SK-N-MC (cell line): ENCODE results near the gene NSMCE4A.
"Not testable (repeated sequence)": the region's sequence is repeated elsewhere in the genome, so short reads cannot be mapped to it uniquely, and the experiment has no call there.

Experiments used
- DNase-seq: peaks from one replicate; pipeline ENCODE4 v3.0.0-alpha.2; 2011; ENCODE audit warnings: low read depth, low spot score
- H3K27ac ChIP-seq: fragments of 200-600 bp; sonication (generic); 2 replicates; pipeline ENCODE4 v1.5.1; 2016; ENCODE audit warnings: mixed run types
- H3K36me3 ChIP-seq: fragments of 200-600 bp; sonication (generic); 2 replicates; pipeline ENCODE4 v1.6.1; 2017; ENCODE audit warnings: antibody characterized with exemption, low read length, mixed read lengths; ENCODE audit not compliant: insufficient read depth
- H3K4me3 ChIP-seq: fragments of 200-600 bp; sonication (generic); 2 replicates; pipeline ENCODE4 v1.5.1; 2016
- H3K9ac ChIP-seq: fragments of 200-600 bp; sonication (generic); 2 replicates; pipeline ENCODE4 v1.8.0; 2017; ENCODE audit warnings: mixed run types, mixed read lengths; ENCODE audit not compliant: insufficient read length
- H3K9me3 ChIP-seq: fragments of 200-600 bp; sonication (generic); 2 replicates; pipeline ENCODE4 v1.6.1; 2017; ENCODE audit warnings: low read depth, mild to moderate bottlenecking, antibody characterized with exemption, low read length, moderate library complexity, mixed read lengths
- EZH2 ChIP-seq: fragments of 200-600 bp; sonication (generic); IDR thresholded peaks from one replicate; pipeline ENCODE4 v1.6.1; 2017; ENCODE audit warnings: antibody characterized with exemption
- FOXP2 ChIP-seq: optimal IDR thresholded peaks from 2 replicates; pipeline ENCODE3; 2011; ENCODE audit warnings: mild to moderate bottlenecking, moderate library complexity; ENCODE audit not compliant: insufficient read depth; ENCODE audit errors: extremely low read length, control extremely low read depth
- POLR2AphosphoS5 ChIP-seq: IDR thresholded peaks from 2 replicates; pipeline ENCODE4 v1.6.1; 2012; ENCODE audit warnings: mild to moderate bottlenecking, low read depth, low read length, borderline replicate concordance

NSMCE4A gene, protein sequence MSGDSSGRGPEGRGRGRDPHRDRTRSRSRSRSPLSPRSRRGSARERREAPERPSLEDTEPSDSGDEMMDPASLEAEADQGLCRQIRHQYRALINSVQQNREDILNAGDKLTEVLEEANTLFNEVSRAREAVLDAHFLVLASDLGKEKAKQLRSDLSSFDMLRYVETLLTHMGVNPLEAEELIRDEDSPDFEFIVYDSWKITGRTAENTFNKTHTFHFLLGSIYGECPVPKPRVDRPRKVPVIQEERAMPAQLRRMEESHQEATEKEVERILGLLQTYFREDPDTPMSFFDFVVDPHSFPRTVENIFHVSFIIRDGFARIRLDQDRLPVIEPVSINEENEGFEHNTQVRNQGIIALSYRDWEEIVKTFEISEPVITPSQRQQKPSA

DNA sequence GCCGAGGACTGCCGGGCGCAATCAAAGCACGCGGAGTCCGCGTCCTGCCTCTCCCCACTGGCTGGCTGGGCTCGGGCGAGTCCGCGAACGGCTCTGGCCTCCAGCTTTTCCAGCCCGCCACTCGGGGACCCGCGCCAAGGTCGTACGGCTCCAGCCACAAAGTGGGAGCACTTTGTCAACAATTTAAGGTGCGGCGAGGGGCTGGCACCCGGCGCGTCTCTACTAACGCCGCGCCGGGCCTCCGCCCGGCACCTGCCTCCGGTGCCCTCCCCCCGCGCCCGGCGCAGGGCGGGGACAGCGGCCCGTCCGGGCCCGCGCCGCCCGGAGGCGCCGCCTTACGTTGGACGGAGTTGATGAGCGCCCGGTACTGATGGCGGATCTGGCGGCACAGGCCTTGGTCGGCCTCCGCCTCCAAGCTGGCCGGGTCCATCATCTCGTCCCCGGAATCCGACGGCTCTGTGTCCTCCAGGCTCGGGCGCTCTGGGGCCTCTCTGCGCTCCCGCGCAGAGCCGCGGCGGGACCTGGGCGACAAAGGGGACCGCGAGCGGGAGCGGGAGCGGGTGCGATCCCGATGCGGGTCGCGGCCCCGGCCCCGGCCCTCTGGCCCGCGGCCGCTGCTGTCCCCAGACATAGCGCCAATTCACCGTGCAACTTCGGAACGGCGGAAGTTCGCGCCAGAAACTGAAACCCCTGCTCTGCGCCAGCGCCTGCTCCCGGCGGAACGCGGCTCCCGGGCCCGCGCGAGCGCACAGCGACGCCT is at the start of gene NSMCE4A:
Gene NSMCE4A (minus strand): TSS at position 683 of the 760 bp plus-strand sequence. CDS start 52 bp downstream, at position 631.
- Histone ChIP-seq H3K27ac (no peak within 1 kb of the TSS), H3K9ac (peak within 1 kb of the TSS; percentile 82), H3K4me3 (peak within 1 kb of the TSS; percentile 80), H3K36me3 (0 out of 2 replicates have a peak, but pooled peaks cover 1% of the 10 kb centered on the region), H3K9me3 (no peaks in the 10 kb centered on the region)
- TF ChIP-seq POLR2AphosphoS5 (peak; percentile 30; the same call in 1 of the 2 replicates), FOXP2 (no peak)
- no peak for DNase-seq

DNA sequence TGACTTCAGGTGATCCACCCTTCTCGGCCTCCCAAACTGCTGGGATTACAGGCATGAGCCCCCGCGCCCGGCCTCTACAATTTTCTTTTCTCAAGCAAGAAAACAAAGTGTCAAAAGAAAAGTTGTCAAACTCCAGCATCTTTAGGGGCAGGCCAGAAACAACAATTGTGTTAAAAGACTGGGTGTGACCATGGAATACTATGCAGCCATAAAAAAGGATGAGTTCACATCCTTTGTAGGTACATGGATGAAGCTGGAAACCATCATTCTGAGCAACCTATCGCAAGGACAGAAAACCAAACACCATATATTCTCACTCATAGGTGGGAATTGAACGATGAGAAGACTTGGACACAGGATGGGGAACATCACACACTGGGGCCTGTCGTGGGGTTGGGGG is 48.2 kb upstream of the NSMCE4A start:
- not testable (repeated sequence) for DNase-seq, H3K9me3 ChIP-seq, H3K36me3 ChIP-seq, H3K9ac ChIP-seq, H3K27ac ChIP-seq, H3K4me3 ChIP-seq

GRCh38 chr10:122022276-122022675 is 47.3 kb upstream of the NSMCE4A start:
- no peak overlapping the region for H3K27ac ChIP-seq
- H3K9ac ChIP-seq: no peak overlapping the region
- no peak overlapping the region for H3K4me3 ChIP-seq
- DNase-seq: no peak
- TF ChIP-seq EZH2 (no peak), FOXP2 (no peak), POLR2AphosphoS5 (no peak)
- H3K9me3 ChIP-seq: no peaks in the 10 kb centered on the region
- no peaks in the 10 kb centered on the region for H3K36me3 ChIP-seq

GRCh38 chr10:122021828-122022227 is 46.8 kb upstream of the NSMCE4A start:
- H3K9me3 ChIP-seq: no peaks in the 10 kb centered on the region
- no peak overlapping the region for H3K4me3 ChIP-seq
- DNase-seq: no peak
- H3K9ac ChIP-seq: no peak overlapping the region
- no peak for TF ChIP-seq EZH2
- TF ChIP-seq POLR2AphosphoS5: no peak
- TF ChIP-seq FOXP2: no peak
- no peaks in the 10 kb centered on the region for H3K36me3 ChIP-seq
- no peak overlapping the region for H3K27ac ChIP-seq

DNA sequence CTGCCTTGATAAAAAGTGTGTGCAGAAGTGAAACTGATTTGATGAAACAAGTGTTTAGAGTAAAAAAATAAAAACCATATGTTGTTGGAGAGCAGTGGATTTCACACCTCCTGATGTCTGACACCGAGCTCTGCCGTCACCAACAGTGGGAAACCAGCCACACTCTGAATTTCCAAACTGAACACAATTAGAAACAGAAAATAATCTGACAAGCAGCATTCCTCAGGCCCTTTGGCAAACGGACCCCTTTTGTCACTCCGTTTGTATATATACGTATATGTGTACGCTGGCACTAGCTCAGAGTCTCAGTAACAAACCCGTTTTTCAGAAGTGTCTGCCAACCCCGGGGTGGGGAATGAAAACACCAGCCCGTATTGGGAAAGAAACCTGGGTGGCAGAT is 46.4 kb upstream of the NSMCE4A start:
- Histone ChIP-seq H3K9me3 (no peaks in the 10 kb centered on the region), H3K27ac (no peak overlapping the region), H3K36me3 (no peaks in the 10 kb centered on the region), H3K4me3 (no peak overlapping the region), H3K9ac (no peak overlapping the region)
- DNase-seq: no peak
- TF ChIP-seq FOXP2: no peak
- no peak for TF ChIP-seq EZH2

DNA sequence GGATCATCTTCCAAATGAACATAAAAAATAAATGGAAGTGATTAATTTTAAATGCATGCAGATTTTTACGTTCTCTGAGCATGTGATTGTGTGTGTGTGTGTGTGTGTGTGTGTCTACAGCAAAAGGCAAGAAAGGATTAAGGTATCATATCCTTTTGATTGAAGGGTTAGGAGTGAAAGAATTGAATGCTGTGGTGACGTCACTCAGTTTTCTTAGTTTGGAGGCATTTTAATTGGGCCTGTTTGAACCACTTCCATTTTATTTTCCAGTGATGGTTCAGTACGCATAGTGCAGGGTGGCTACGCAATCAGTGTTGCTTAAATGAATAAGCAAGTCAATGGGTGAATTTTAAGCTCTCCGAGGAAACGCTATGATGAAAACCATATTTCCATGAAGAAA is 45.2 kb upstream of the NSMCE4A start:
- no peak overlapping the region for H3K27ac ChIP-seq
- no peak for DNase-seq
- H3K4me3 ChIP-seq: no peak overlapping the region
- TF ChIP-seq POLR2AphosphoS5 (no peak), EZH2 (no peak), FOXP2 (no peak)
- H3K36me3 ChIP-seq: no peaks in the 10 kb centered on the region
- no peaks in the 10 kb centered on the region for H3K9me3 ChIP-seq
- no peak overlapping the region for H3K9ac ChIP-seq

GRCh38 chr10:122019414-122019975 is 44.5 kb upstream of the NSMCE4A start:
- no peak overlapping the region for H3K9ac ChIP-seq

DNA sequence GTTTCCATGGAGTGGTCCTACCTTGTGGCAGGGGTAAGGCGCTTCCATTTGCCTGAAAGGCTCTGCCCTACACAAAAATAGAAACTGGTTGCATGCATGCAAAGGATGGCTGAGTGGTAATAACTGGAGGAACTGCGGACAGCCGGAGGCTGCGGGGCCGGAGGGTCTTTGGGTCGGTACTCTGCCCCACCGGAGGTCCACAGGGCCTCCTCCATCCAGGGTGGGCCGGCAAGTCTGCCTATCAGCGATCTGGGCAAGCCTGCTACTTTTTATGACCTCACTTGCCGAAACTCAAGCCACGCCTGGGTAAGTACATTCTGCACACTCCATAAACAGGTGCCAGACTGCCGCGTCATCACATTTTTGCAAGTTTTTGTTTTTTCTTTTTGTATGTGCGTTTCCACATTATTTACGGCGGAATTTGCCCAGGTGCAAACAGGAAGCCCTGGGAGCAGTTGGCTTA is 44.0 kb upstream of the NSMCE4A start:
- no peaks in the 10 kb centered on the region for H3K9me3 ChIP-seq
- no peaks in the 10 kb centered on the region for H3K36me3 ChIP-seq
- no peak for DNase-seq
- no peak overlapping the region for H3K27ac ChIP-seq
- no peak overlapping the region for H3K9ac ChIP-seq
- no peak overlapping the region for H3K4me3 ChIP-seq
- TF ChIP-seq FOXP2 (no peak), POLR2AphosphoS5 (no peak), EZH2 (no peak)

More at GRCh38 chr10:122019414-122019975, 44.5 kb upstream of the NSMCE4A start:
- Histone ChIP-seq H3K27ac (no peak overlapping the region), H3K4me3 (no peak overlapping the region), H3K36me3 (no peaks in the 10 kb centered on the region), H3K9me3 (no peaks in the 10 kb centered on the region)
- DNase-seq: no peak
- TF ChIP-seq EZH2 (no peak), POLR2AphosphoS5 (no peak), FOXP2 (no peak)
